ENCODE data around the gene TBL1X. TPM values are rescaled to one million over a fixed set of nuclear protein-coding genes. Genes with fewer than 3 reads are reported as not detected.
A peak's percentile ranks its signal among the peaks of the same experiment; 100 is the strongest.

Gene TBL1X
- total RNA-seq, 6 donors from 2014 or later: 6.3 to 21.4 (median 12.8) TPM

DNA sequence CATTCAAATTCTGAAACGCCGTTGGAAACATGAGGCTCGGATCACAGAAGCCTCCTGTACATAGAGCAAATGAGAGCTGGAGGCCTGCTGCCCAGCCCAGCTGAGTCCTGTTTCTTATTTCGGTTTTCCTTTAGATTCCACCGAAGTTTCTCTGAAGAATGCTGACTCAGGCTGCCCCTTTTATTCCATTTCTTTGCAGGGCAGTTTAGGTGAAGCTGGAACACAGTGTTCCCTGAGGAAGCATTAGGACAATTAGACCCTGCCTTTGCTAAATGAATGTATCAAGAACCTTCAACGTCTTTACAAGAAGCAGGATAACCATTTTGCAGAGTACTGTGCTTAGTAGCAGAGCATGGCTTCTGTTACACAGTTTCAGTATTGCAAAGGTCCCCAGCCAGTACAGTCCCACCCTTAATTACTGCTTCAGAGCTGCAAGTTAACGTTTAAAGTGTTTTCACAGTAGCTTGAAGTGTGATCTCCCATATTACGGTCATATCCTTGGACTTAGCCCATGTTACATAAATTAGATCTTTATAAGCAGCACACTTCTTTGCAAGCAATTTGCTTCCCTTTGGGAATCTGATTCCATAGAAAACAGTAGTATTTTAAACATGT, 117.0 kb downstream of the TBL1X start:
- H3K27ac ChIP-seq: no peak overlapping the region
- ATAC-seq (ENCODE audit: low FRiP score in 2 of 2): no peak
- 59 to 62% methylated on average over 6 to 8 of the region's 8 CpGs for WGBS, 2 donors
- no peaks in the 10 kb centered on the region for H3K9me3 ChIP-seq
- no peaks in the 10 kb centered on the region for H3K27me3 ChIP-seq
- H3K4me3 ChIP-seq: no peak overlapping the region
- H3K36me3 ChIP-seq: no peaks in the 10 kb centered on the region
- no peaks in the 10 kb centered on the region for H3K4me1 ChIP-seq
- TF ChIP-seq EP300 (IDR thresholded peaks at IDR 0.05): no peak
- TF ChIP-seq POLR2AphosphoS5 (IDR thresholded peaks at IDR 0.05): no peak
- TF ChIP-seq, protein P1, sequence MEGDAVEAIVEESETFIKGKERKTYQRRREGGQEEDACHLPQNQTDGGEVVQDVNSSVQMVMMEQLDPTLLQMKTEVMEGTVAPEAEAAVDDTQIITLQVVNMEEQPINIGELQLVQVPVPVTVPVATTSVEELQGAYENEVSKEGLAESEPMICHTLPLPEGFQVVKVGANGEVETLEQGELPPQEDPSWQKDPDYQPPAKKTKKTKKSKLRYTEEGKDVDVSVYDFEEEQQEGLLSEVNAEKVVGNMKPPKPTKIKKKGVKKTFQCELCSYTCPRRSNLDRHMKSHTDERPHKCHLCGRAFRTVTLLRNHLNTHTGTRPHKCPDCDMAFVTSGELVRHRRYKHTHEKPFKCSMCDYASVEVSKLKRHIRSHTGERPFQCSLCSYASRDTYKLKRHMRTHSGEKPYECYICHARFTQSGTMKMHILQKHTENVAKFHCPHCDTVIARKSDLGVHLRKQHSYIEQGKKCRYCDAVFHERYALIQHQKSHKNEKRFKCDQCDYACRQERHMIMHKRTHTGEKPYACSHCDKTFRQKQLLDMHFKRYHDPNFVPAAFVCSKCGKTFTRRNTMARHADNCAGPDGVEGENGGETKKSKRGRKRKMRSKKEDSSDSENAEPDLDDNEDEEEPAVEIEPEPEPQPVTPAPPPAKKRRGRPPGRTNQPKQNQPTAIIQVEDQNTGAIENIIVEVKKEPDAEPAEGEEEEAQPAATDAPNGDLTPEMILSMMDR (IDR thresholded peaks at IDR 0.05): no peak
- TF ChIP-seq POLR2A (IDR thresholded peaks at IDR 0.05): no peak
- no peak for DNase-seq

DNA sequence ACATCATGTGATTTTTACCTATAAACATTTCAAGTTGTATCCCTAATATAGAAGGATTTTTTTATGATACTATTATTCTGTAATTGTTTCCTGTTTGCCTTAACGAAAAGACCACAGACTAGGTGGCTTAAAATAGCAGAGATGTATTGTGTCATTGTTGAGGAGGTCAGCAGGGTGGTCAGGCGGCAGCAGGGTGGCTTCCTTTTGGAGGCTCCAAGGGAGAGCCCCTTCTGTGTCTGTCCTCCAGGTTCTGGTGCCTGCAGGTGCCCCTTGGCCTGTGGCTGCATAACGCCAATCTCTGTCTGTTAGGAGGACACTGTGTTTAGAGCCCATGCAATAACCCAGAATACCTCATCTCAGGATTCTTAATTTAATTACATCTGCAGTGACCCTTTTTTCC, 118.1 kb downstream of the TBL1X start:
- Histone ChIP-seq H3K9me3 (no peaks in the 10 kb centered on the region), H3K4me3 (no peak overlapping the region), H3K27me3 (no peaks in the 10 kb centered on the region), H3K4me1 (no peaks in the 10 kb centered on the region), H3K27ac (no peak overlapping the region), H3K36me3 (no peaks in the 10 kb centered on the region)
- WGBS, 2 donors: 51 to 57% methylated on average over 3 of the region's 3 CpGs
- DNase-seq (no peak), ATAC-seq (ENCODE audit: low FRiP score in 2 of 2) (no peak)
- TF ChIP-seq POLR2AphosphoS5 (IDR thresholded peaks at IDR 0.05) (no peak), EP300 (IDR thresholded peaks at IDR 0.05) (no peak), POLR2A (IDR thresholded peaks at IDR 0.05) (no peak)
- TF ChIP-seq, protein P1 (IDR thresholded peaks at IDR 0.05): no peak

DNA sequence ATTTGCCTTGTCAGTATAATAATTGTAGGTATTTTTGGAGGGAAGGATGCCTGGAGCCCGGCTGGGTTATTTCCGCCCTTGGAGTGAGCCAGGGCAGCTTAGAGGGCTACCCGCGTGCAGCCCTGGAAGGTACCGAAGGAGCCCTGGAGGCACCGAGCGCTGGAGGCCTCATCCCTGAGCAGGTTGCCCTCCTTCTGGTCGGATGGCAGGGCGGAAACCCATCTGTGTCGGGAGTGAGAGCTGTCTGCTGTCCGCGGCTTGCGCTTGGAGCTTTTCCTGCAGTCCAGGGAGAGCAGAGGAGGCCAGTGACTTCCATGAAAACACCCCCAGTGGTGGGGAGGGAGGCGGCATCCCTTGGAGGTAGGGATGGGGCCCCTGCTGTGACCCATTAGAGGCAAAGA, 122.1 kb downstream of the TBL1X start:
- WGBS, 2 donors: 86% methylated on average over 14 of the region's 14 CpGs; no CpG with 5 or more reads in 1 of the 2 donors
- no peak for DNase-seq
- Histone ChIP-seq H3K9me3 (no peaks in the 10 kb centered on the region), H3K4me1 (no peaks in the 10 kb centered on the region), H3K36me3 (no peaks in the 10 kb centered on the region), H3K27ac (no peak overlapping the region), H3K27me3 (no peaks in the 10 kb centered on the region), H3K4me3 (no peak overlapping the region)
- ATAC-seq (ENCODE audit: low FRiP score in 2 of 2): peak in 1 of 2 donors; percentile 56
- TF ChIP-seq POLR2A (IDR thresholded peaks at IDR 0.05): no peak
- TF ChIP-seq POLR2AphosphoS5 (IDR thresholded peaks at IDR 0.05): no peak
- TF ChIP-seq, protein P1 (IDR thresholded peaks at IDR 0.05): no peak
- TF ChIP-seq EP300 (IDR thresholded peaks at IDR 0.05): no peak

DNA sequence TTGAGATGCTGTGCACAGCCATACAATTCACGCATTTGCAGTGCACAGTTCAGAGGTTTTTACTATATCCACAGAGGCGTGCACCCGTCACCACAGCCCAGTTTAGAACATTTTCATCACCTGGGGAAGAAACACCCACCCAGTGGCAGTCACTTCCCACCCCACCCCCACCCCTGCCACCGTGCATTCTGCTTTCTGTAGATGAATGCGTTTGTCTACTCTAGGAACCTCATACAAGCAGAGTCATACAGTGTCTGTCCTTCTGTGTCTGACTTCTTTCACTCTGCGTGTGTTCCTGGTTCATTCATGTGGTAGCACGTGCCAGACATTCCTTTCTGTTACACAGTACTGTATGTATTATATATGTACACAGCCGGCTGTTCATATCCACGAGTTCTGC, 122.8 kb downstream of the TBL1X start:
- ATAC-seq (ENCODE audit: low FRiP score in 2 of 2): no peak
- no peak overlapping the region for H3K27ac ChIP-seq
- TF ChIP-seq, protein P1 (IDR thresholded peaks at IDR 0.05): no peak
- TF ChIP-seq POLR2A (IDR thresholded peaks at IDR 0.05) (no peak), EP300 (IDR thresholded peaks at IDR 0.05) (no peak), POLR2AphosphoS5 (IDR thresholded peaks at IDR 0.05) (no peak)

DNA sequence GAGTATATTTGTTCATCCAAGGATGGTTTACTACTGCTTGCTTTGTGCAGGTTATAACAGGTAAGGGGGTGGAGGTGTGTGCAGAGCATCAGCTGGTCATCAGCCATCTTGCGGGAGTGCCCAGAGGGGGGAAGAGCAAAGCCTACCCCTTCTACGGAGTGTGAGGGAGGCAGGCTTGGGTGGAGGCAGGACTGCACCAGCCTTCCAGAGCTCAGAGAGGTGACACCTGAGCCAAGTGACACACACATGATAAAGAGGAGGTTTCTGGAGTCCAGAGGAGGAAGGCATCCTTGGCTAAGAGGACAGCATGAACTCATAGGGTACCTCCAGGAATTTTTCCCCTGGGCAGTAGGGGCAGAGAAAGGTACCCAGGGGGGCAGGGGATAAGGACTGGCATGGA, 126.6 kb downstream of the TBL1X start:
- DNase-seq (no peak), ATAC-seq (ENCODE audit: low FRiP score in 2 of 2) (no peak)
- H3K27me3 ChIP-seq: no peaks in the 10 kb centered on the region
- H3K36me3 ChIP-seq: no peaks in the 10 kb centered on the region
- H3K9me3 ChIP-seq: no peaks in the 10 kb centered on the region
- no peaks in the 10 kb centered on the region for H3K4me1 ChIP-seq
- H3K4me3 ChIP-seq: no peak overlapping the region
- WGBS, 2 donors: 82 to 92% methylated on average over 2 of the region's 2 CpGs
- no peak for TF ChIP-seq POLR2A (IDR thresholded peaks at IDR 0.05)
- TF ChIP-seq EP300 (IDR thresholded peaks at IDR 0.05): no peak
- TF ChIP-seq POLR2AphosphoS5 (IDR thresholded peaks at IDR 0.05): no peak
- no peak overlapping the region for H3K27ac ChIP-seq

More for the DNA sequence above, 122.8 kb downstream of the TBL1X start:
- no peaks in the 10 kb centered on the region for H3K36me3 ChIP-seq
- H3K27me3 ChIP-seq: no peaks in the 10 kb centered on the region
- H3K9me3 ChIP-seq: no peaks in the 10 kb centered on the region
- H3K4me1 ChIP-seq: no peaks in the 10 kb centered on the region
- WGBS, 2 donors: 81 to 84% methylated on average over 6 to 9 of the region's 9 CpGs
- no peak for DNase-seq
- H3K4me3 ChIP-seq: no peak overlapping the region
